Measurements from ENCODE around the gene ITIH4. TPM values are rescaled to one million over a fixed set of nuclear protein-coding genes. Genes with fewer than 3 reads are reported as not detected.

ITIH4 gene
- total and polyA plus RNA-seq, 2 experiments from 2014 or later, result 55.9 to 91.3 TPM

GRCh38 chr3:52817221-52817620 lies 13.3 kb downstream of the ITIH4 start:
- Histone ChIP-seq H3K79me2 (no peaks in the 10 kb centered on the region), H3K4me2 (no peak overlapping the region), H3K27me3 (no peaks in the 10 kb centered on the region), H3K9me2 (replicated peaks; ENCODE audit: insufficient read depth) (no peaks in the 10 kb centered on the region), H3K4me3 (no peak overlapping the region), H3K9me3 (ENCODE audit: low read depth) (no peaks in the 10 kb centered on the region), H3K27ac (no peak overlapping the region), H2AFZ (no peak overlapping the region), H3K36me3 (replicated peaks; ENCODE audit: insufficient read depth, low read depth) (no peaks in the 10 kb centered on the region), H3K4me1 (ENCODE audit: insufficient read depth) (no peaks in the 10 kb centered on the region), H4K20me1 (ENCODE audit: insufficient read depth, poor library complexity, severe bottlenecking) (no peaks in the 10 kb centered on the region)
- no peak for TF ChIP-seq EZH2 (IDR thresholded peaks at IDR 0.05; ENCODE audit: borderline replicate concordance)
- TF ChIP-seq CTCF (IDR thresholded peaks at IDR 0.05; ENCODE audit: poor library complexity), result no peak
- TF ChIP-seq EZH2phosphoT487 (IDR thresholded peaks at IDR 0.05; ENCODE audit: low read depth, severe bottlenecking, unreplicated experiment), result no peak
- WGBS (ENCODE audit: low lambda C conversion rate, missing lambda C conversion rate), result 98% methylated on average over 10 of the region's 10 CpGs
- DNase-seq (ENCODE audit: low spot score), result no peak

- TF ChIP-seq CTCF (IDR thresholded peaks at IDR 0.05; ENCODE audit: poor library complexity) (no peak), EZH2phosphoT487 (IDR thresholded peaks at IDR 0.05; ENCODE audit: low read depth, severe bottlenecking, unreplicated experiment) (no peak), EZH2 (IDR thresholded peaks at IDR 0.05; ENCODE audit: borderline replicate concordance) (no peak)
- Histone ChIP-seq H3K79me2 (no peaks in the 10 kb centered on the region), H3K9me3 (ENCODE audit: low read depth) (no peaks in the 10 kb centered on the region), H3K9me2 (replicated peaks; ENCODE audit: insufficient read depth) (no peaks in the 10 kb centered on the region), H2AFZ (no peak overlapping the region), H3K27me3 (no peaks in the 10 kb centered on the region), H3K36me3 (replicated peaks; ENCODE audit: insufficient read depth, low read depth) (no peaks in the 10 kb centered on the region), H3K4me3 (no peak overlapping the region), H3K4me2 (no peak overlapping the region), H3K27ac (no peak overlapping the region), H4K20me1 (ENCODE audit: insufficient read depth, poor library complexity, severe bottlenecking) (no peaks in the 10 kb centered on the region), H3K4me1 (ENCODE audit: insufficient read depth) (no peaks in the 10 kb centered on the region)
- DNase-seq (ENCODE audit: low spot score), result no peak
- WGBS (ENCODE audit: low lambda C conversion rate, missing lambda C conversion rate), result 89% methylated on average over 10 of the region's 10 CpGs
These were observed 13.8 kb downstream of the ITIH4 start for GRCh38 chr3:52816654-52817053.

- Histone ChIP-seq H3K79me2 (no peaks in the 10 kb centered on the region), H3K4me1 (ENCODE audit: insufficient read depth) (no peaks in the 10 kb centered on the region), H3K9me2 (replicated peaks; ENCODE audit: insufficient read depth) (no peaks in the 10 kb centered on the region), H3K36me3 (replicated peaks; ENCODE audit: insufficient read depth, low read depth) (no peaks in the 10 kb centered on the region), H3K9me3 (ENCODE audit: low read depth) (no peaks in the 10 kb centered on the region), H3K27me3 (no peaks in the 10 kb centered on the region), H3K4me2 (no peak overlapping the region), H3K27ac (no peak overlapping the region), H3K4me3 (no peak overlapping the region), H2AFZ (no peak overlapping the region), H4K20me1 (ENCODE audit: insufficient read depth, poor library complexity, severe bottlenecking) (no peaks in the 10 kb centered on the region)
- TF ChIP-seq EZH2phosphoT487 (IDR thresholded peaks at IDR 0.05; ENCODE audit: low read depth, severe bottlenecking, unreplicated experiment), result no peak
- no peak for TF ChIP-seq EZH2 (IDR thresholded peaks at IDR 0.05; ENCODE audit: borderline replicate concordance)
- no peak for TF ChIP-seq CTCF (IDR thresholded peaks at IDR 0.05; ENCODE audit: poor library complexity)
- 96% methylated on average over 6 of the region's 6 CpGs for WGBS (ENCODE audit: low lambda C conversion rate, missing lambda C conversion rate)
- DNase-seq (ENCODE audit: low spot score), result no peak
These were observed 14.3 kb downstream of the ITIH4 start for GRCh38 chr3:52816199-52816598.

- no peak overlapping the region for H3K27ac ChIP-seq
- no peak overlapping the region for H2AFZ ChIP-seq
- no peak overlapping the region for H3K4me3 ChIP-seq
- no peaks in the 10 kb centered on the region for H4K20me1 ChIP-seq (ENCODE audit: insufficient read depth, poor library complexity, severe bottlenecking)
- H3K79me2 ChIP-seq, result no peaks in the 10 kb centered on the region
- no peaks in the 10 kb centered on the region for H3K36me3 ChIP-seq (replicated peaks; ENCODE audit: insufficient read depth, low read depth)
- no peaks in the 10 kb centered on the region for H3K4me1 ChIP-seq (ENCODE audit: insufficient read depth)
- TF ChIP-seq CTCF (IDR thresholded peaks at IDR 0.05; ENCODE audit: poor library complexity) (no peak), EZH2phosphoT487 (IDR thresholded peaks at IDR 0.05; ENCODE audit: low read depth, severe bottlenecking, unreplicated experiment) (no peak), EZH2 (IDR thresholded peaks at IDR 0.05; ENCODE audit: borderline replicate concordance) (no peak)
- no peak for DNase-seq (ENCODE audit: low spot score)
- WGBS (ENCODE audit: low lambda C conversion rate, missing lambda C conversion rate), result 87% methylated on average over 8 of the region's 8 CpGs
- no peaks in the 10 kb centered on the region for H3K9me3 ChIP-seq (ENCODE audit: low read depth)
- no peaks in the 10 kb centered on the region for H3K27me3 ChIP-seq
- no peaks in the 10 kb centered on the region for H3K9me2 ChIP-seq (replicated peaks; ENCODE audit: insufficient read depth)
- no peak overlapping the region for H3K4me2 ChIP-seq
These were observed 16.7 kb downstream of the ITIH4 start for GRCh38 chr3:52813810-52814209.
